Spleen (tissue), 11 donors: ENCODE results near the gene DAP3. TPM values are rescaled to one million over a fixed set of nuclear protein-coding genes. Genes with fewer than 3 reads are reported as not detected.
A peak's percentile ranks its signal among the peaks of the same experiment; 100 is the strongest.
"Not testable (repeated sequence)": the region's sequence is repeated elsewhere in the genome, so short reads cannot be mapped to it uniquely, and the experiment has no call there.

Experiments used
- DNase-seq: peaks from one replicate; pipeline ENCODE4 v3.0.0-alpha.2; 2020
- H3K27ac ChIP-seq, 8 donors: fragments of 200-600 bp; sonication (generic) in 7 of 8; 1 replicate in 4 of 8; 2 replicates in 4 of 8; pipeline versions ENCODE4 v1.5.0 to v1.8.0; 2016 to 2021; ENCODE audit warnings: inconsistent platforms in 4 of 8, mild to moderate bottlenecking in 4 of 8, moderate library complexity in 1 of 8
- H3K27me3 ChIP-seq, 7 donors: fragments of 200-600 bp; sonication (generic) in 6 of 7; replicated peaks in 1 of 7; 1 replicate in 4 of 7; 2 replicates in 3 of 7; pipeline versions ENCODE4 v1.5.0 to v1.8.0; 2016 to 2021; ENCODE audit warnings: inconsistent platforms in 3 of 7, mild to moderate bottlenecking in 1 of 7
- H3K36me3 ChIP-seq, 6 donors: fragments of 200-600 bp; sonication (generic) in 5 of 6; 1 replicate in 4 of 6; 2 replicates in 2 of 6; pipeline versions ENCODE4 v1.5.0 to v1.8.0; 2016 to 2021; ENCODE audit warnings: inconsistent platforms in 2 of 6
- H3K4me1 ChIP-seq, 6 donors: fragments of 200-600 bp; sonication (generic) in 5 of 6; 1 replicate in 3 of 6; 2 replicates in 3 of 6; pipeline versions ENCODE4 v1.5.0 to v1.8.0; 2016 to 2021; ENCODE audit warnings: inconsistent platforms in 3 of 6
- H3K4me3 ChIP-seq, 8 donors: fragments of 200-600 bp; sonication (generic) in 7 of 8; 1 replicate in 4 of 8; 2 replicates in 4 of 8; pipeline versions ENCODE4 v1.5.0 to v1.8.0; 2016 to 2021; ENCODE audit warnings: inconsistent platforms in 4 of 8, mild to moderate bottlenecking in 4 of 8, moderate library complexity in 2 of 8
- H3K9me3 ChIP-seq, 8 donors: fragments of 200-600 bp; sonication (generic) in 7 of 8; 1 replicate in 4 of 8; 2 replicates in 4 of 8; pipeline versions ENCODE4 v1.5.0 to v1.8.0; 2016 to 2021; ENCODE audit warnings: inconsistent platforms in 4 of 8
- POLR2A ChIP-seq, 3 donors: fragments of 450-650 bp; IDR thresholded peaks; one replicate each; pipeline ENCODE4 v1.5.1; 2017; ENCODE audit warnings: antibody characterized with exemption in 3 of 3, mild to moderate bottlenecking in 1 of 3
- POLR2AphosphoS5 ChIP-seq, 3 donors: sonication (generic); formaldehyde crosslinking; IDR thresholded peaks; one replicate each; pipeline ENCODE4 v1.5.1; 2017; ENCODE audit warnings: antibody characterized with exemption in 3 of 3
- WGBS, 5 donors: extraction: QIAGEN DNeasy Blood & Tissue Kit in 3 of 5; methylation state at CpG; one replicate each; pipeline versions ENCODE4 v1.1.5 to v1.1.7; 2013 to 2018; 5-methylcytosine and 5-hydroxymethylcytosine counted together
- intact Hi-C: fragments of 100-400 bp; cut with DNase I; formaldehyde crosslinking; loops from one replicate; pipeline ENCODE4 v1.15.0; 2023; ENCODE audit warnings: low total_unique reads
- polyA plus RNA-seq, 3 donors: library from polyadenylated mRNA; stranded (reverse); fragments of 200-250 nt; gene quantifications; one replicate each; pipeline ENCODE4 v1.2.1, GENCODE V29; 2013
- total RNA-seq, 7 donors: library from RNA; depleted of rRNA in 3 of 7; stranded (reverse); fragments of >200 nt in 3 of 7; fragmentation: NEBNext Ultra II Directional in 4 of 7; extraction: Animal tissue kit (Norgen Biotek cat#: 25700) in 4 of 7; gene quantifications; one replicate each; pipeline versions ENCODE4 v1.1.0 to v1.2.1, GENCODE V29; 2016 to 2021
- TF ChIP-seq, protein P1 (sequence below), 11 experiments: fragments of 200-600 bp in 7 of 11; fragments of 450-650 bp in 4 of 11; sonication (generic) in 4 of 11; IDR thresholded peaks in 8 of 11; conservative IDR thresholded peaks in 3 of 11; 1 replicate in 7 of 11; 2 replicates in 4 of 11; pipeline versions ENCODE4 v1.4.0 to v1.8.0; 2016 to 2021; ENCODE audit warnings: antibody characterized with exemption in 11 of 11, inconsistent platforms in 4 of 11, mild to moderate bottlenecking in 1 of 11
- donor health status: healthy with polysubstance abuse.
- donor health status: DM: no; HTN: no; CAD: no; lungs with moderate emphysema.
- donor health status: DM: no; HTN: no; CAD: no.
- donor health status: Bipolar disorder and iron deficiency.
- donor health status: healthy.
- donor health status: DM: no; HTN: no; CAD: no.
- donor health status: DM: yes; HTN: yes; CAD: no.

Gene DAP3
- total and polyA plus RNA-seq, 10 donors = 87.3 to 150 (median 99.5) TPM

DNA sequence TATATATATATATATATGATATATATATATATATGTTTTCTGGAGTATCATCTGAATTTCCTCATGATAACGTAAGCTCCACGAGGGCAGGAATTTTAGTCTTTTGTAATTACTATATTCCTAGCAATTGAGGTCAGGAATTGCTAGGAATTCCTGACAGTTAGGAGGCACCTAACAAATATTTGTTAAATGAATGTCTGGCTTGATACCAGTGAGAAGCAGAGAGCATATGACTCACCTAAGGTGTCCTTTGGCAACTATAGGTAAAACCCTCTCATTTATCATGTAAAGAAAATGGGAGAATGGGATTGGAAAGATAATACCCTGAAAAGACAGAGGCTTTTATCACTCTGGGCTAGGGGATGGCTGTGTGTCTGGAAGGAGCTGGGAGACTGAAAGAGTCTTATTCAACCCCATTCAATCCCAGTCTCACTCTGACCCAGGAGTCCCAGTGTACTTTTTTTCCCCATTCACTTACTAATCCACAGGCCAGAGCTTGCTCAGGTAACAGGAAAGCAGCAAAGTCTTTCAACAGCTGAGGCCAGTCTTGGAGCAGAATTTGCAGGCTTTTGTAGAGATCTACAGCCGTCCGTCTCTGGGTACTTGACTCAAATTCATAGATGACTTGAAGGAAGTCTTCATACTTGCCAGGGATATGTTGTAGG is 71.2 kb downstream of the DAP3 start:
- TF ChIP-seq, protein P1, sequence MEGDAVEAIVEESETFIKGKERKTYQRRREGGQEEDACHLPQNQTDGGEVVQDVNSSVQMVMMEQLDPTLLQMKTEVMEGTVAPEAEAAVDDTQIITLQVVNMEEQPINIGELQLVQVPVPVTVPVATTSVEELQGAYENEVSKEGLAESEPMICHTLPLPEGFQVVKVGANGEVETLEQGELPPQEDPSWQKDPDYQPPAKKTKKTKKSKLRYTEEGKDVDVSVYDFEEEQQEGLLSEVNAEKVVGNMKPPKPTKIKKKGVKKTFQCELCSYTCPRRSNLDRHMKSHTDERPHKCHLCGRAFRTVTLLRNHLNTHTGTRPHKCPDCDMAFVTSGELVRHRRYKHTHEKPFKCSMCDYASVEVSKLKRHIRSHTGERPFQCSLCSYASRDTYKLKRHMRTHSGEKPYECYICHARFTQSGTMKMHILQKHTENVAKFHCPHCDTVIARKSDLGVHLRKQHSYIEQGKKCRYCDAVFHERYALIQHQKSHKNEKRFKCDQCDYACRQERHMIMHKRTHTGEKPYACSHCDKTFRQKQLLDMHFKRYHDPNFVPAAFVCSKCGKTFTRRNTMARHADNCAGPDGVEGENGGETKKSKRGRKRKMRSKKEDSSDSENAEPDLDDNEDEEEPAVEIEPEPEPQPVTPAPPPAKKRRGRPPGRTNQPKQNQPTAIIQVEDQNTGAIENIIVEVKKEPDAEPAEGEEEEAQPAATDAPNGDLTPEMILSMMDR (IDR thresholded peaks at IDR 0.05 in 8 of 11, conservative IDR thresholded peaks at IDR 0.05 in 3 of 11) = no peak
- TF ChIP-seq POLR2A (IDR thresholded peaks at IDR 0.05) (no peak), POLR2AphosphoS5 (IDR thresholded peaks at IDR 0.05) (no peak)
- H3K4me3 ChIP-seq = no peak overlapping the region
- no peak overlapping the region for H3K27ac ChIP-seq
- H3K36me3 ChIP-seq = peaks cover 0 to 95% (median 85%) of the 10 kb centered on the region in 6 donors
- H3K9me3 ChIP-seq = no peaks in the 10 kb centered on the region
- intact Hi-C loops = no loop called here
- no peak for DNase-seq
- H3K4me1 ChIP-seq = peaks cover 0 to 28% (median 0%) of the 10 kb centered on the region in 6 donors
- H3K27me3 ChIP-seq = no peaks in the 10 kb centered on the region
- WGBS, 5 donors = 96 to 98% (median 98%) methylated on average over 4 of the region's 4 CpGs

DNA sequence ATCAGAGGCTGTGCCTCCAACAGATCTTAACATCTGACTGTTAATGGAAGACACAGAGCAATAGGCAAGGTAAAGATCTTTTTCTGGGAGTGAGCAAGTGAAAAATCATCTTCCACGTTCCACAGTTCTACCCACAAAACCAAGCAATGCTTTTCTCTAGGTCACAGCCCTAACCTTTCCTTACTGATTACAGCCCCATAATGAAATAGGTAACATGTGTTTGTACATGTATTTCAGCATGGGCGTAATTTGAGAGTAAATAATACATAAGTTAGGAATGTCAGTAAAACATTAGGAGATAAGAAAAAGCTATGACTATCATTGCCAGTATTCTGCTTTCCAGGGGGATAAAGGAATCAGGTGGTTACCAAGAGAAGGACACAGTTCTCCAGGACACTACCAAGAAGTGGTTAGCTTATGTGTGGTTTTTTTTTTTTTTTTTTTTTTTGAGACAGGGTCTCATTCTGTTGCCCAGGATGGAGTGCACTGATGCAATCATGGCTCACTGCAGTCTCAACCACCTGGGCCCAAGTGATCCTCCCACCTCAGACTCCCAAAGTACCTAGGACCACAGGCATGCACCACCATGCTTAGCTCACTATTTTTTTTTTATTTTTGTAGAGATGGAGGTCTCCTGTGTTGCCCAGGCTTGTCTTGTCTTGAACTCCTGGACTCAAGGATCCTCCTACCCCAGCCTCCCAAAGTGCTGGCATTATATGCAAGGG is 72.0 kb downstream of the DAP3 start:
- Histone ChIP-seq H3K9me3 (no peaks in the 10 kb centered on the region), H3K27me3 (no peaks in the 10 kb centered on the region), H3K27ac (no peak overlapping the region), H3K4me1 (peaks cover 0 to 30% (median 0%) of the 10 kb centered on the region in 6 donors), H3K36me3 (peaks cover 0 to 95% (median 87%) of the 10 kb centered on the region in 6 donors), H3K4me3 (no peak overlapping the region)
- no peak for DNase-seq
- 93 to 100% (median 94%) methylated on average over 2 of the region's 2 CpGs for WGBS, 5 donors
- intact Hi-C loops = no loop called here
- TF ChIP-seq, protein P1 (IDR thresholded peaks at IDR 0.05 in 8 of 11, conservative IDR thresholded peaks at IDR 0.05 in 3 of 11) = no peak
- TF ChIP-seq POLR2AphosphoS5 (IDR thresholded peaks at IDR 0.05) (no peak), POLR2A (IDR thresholded peaks at IDR 0.05) (no peak)

DNA sequence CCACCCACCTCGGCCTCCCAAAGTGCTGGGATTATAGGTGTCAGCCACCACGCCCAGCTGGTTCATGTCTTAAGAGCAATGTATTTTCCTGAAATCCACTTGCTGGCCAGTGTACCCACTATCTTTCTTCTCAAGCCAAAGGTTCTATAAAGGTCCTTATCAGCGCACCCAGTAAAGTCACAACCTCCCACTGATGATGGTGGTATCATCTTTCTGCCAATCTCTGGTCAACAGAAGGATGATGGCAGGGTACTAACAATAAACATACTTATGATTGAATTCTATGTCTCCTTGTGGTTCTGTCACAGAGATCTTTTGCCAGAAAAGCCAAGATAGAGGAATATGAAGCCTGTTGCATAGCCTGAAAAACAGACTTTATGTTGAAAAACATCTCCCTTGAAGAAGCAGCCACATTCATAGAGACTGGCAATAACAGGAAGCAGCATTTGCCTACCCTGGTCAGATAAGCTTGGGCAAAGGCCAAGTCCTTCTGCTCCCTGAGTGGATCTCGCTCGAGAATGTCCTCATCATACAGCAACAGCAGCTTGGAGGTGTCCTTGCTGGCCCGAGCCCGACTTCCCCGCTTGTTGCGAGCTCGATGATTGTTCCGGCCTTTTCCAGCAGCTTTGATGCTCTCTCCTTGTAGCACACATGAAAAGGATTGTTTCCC is 73.0 kb downstream of the DAP3 start:
- intact Hi-C loops = no loop called here
- no peak for DNase-seq
- H3K36me3 ChIP-seq = peaks cover 0 to 95% (median 88%) of the 10 kb centered on the region in 6 donors

DNA sequence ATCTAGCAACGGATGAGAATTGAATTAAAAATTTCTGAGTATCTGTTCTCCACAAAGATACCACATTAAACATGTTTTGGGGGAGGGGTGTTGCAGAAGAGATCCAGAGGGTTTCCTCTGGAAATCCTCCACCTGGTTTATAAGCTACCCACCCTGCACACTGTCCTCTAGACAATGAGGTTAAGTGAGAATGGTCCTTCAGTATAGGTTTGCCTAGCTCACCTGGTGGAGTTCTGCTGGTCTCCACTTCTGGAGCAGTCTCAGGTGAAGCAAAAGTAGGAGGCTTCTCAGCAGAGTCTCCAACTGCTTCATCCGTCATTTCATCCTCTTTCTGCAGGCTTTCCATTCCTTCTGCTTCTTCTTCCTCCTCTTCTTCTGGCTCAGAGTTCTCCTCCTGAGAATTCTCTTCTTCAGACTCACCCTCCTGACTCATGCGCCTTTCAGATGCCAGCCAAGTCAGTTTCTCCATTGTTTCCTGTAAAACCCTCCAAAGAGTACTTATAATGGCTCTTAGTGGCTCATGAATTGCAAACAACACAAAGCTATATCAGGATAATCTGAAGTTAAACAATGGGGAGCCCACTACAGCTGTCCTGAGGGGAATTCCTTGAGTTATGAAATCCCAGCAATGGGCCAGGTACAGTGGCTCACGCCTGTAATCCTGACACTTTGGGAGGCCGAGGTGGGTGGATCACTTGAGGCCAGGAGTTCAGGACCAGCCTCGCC is 74.4 kb downstream of the DAP3 start:
- Histone ChIP-seq H3K4me1 (peaks cover 0 to 30% (median 0%) of the 10 kb centered on the region in 6 donors), H3K36me3 (peaks cover 0 to 100% (median 91%) of the 10 kb centered on the region in 6 donors), H3K27ac (peak overlapping the region in 3 of 8 donors; percentile 6 to 68 (median 39))
- DNase-seq, intact Hi-C loops, H3K27me3 ChIP-seq, H3K4me3 ChIP-seq, H3K9me3 ChIP-seq: not testable (repeated sequence)
- 79 to 90% (median 83%) methylated on average over 6 of the region's 6 CpGs for WGBS, 5 donors

More for the DNA sequence above, 73.0 kb downstream of the DAP3 start:
- peaks cover 0 to 30% (median 0%) of the 10 kb centered on the region in 6 donors for H3K4me1 ChIP-seq
- no peak overlapping the region for H3K4me3 ChIP-seq
- H3K27ac ChIP-seq = peak overlapping the region in 2 of 8 donors; percentile 2 to 18
- TF ChIP-seq, protein P1 (IDR thresholded peaks at IDR 0.05 in 8 of 11, conservative IDR thresholded peaks at IDR 0.05 in 3 of 11) = no peak
- peak in 1 of 3 donors; percentile 8 for TF ChIP-seq POLR2AphosphoS5 (IDR thresholded peaks at IDR 0.05)
- no peak for TF ChIP-seq POLR2A (IDR thresholded peaks at IDR 0.05)
- 70 to 84% (median 77%) methylated on average over 11 of the region's 11 CpGs for WGBS, 5 donors
- H3K27me3 ChIP-seq = no peaks in the 10 kb centered on the region
- no peaks in the 10 kb centered on the region for H3K9me3 ChIP-seq

DNA sequence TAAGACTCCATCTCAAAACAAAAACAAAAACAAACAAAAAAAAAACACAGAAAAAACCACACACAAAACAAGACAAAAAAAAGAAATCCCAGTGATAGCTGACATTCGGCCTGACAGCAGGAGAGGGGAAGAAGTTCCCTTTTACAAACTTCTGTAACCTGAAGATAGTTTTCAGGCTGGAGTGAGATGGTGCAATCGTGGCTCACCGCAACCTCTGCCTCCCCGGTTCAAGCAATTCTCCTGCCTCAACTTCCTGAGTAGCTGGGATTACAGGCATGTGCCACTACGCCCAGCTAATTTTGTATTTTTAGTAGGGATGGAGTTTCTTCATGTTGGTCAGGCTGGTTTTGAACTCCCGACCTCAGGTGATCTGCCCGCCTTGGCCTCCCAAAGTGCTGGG is 75.1 kb downstream of the DAP3 start:
- Histone ChIP-seq H3K27ac (peak overlapping the region in 3 of 8 donors; percentile 15 to 68 (median 39)), H3K4me1 (peaks cover 0 to 30% (median 0%) of the 10 kb centered on the region in 6 donors), H3K36me3 (peaks cover 0 to 100% (median 91%) of the 10 kb centered on the region in 6 donors)
- intact Hi-C loops, DNase-seq, H3K9me3 ChIP-seq, H3K27me3 ChIP-seq, H3K4me3 ChIP-seq: not testable (repeated sequence)
- 59 to 84% (median 65%) methylated on average over 7 of the region's 7 CpGs for WGBS, 5 donors

DNA sequence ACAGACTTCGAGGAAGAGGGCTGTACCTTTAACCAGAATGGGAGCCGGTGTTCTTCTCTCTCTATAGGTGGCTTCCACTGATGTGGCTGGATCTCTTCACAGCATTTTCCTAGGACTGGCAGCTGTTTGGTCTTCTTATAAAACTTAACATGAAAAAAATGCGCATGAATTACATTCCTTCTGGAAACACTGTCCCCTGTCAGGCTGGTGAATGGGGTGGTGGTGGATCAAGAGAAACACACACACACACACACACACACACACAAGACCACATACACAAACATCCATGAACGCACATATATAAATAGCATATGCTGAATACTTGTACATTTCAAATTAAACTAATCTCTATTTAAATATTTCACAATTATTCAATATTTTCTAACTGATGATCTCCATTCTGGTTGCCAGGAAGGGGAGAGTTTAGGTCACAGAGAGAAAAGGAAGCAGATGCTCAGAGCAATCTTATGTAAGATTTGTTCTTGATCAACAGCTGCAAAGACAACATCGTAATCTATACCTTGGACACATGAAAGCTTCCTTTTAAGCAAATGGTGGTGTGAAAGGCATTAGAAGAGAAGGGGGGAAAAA is 78.6 kb downstream of the DAP3 start:
- peaks cover 0 to 100% (median 94%) of the 10 kb centered on the region in 6 donors for H3K36me3 ChIP-seq
- H3K27me3 ChIP-seq, H3K27ac ChIP-seq, intact Hi-C loops, DNase-seq, H3K9me3 ChIP-seq, H3K4me3 ChIP-seq: not testable (repeated sequence)
- 71 to 94% (median 90%) methylated on average over 3 to 4 of the region's 5 CpGs for WGBS, 5 donors
- peaks cover 0 to 23% (median 0%) of the 10 kb centered on the region in 6 donors for H3K4me1 ChIP-seq
